ENCODE measurements around the gene TBC1D30.

DNA sequence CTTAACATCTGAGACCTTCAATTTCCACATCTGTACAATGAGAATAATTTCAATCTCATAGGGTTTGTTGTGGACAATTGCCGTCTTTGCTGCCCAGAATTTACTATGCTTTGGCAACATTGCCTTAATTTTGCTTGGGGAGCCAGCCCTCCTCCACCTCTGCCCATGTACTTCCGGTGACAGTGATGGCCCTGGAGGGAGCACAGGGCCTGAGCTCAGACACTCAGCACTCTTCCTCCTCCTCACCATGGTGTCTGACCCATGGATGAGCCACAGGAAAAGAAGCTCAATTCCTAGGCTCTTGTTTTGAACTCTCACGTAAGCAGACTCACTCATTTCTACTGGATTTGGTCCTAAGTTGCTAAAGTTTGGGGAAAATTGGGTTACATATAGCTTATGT is 58.2 kb downstream of the TBC1D30 start:
- TF ChIP-seq CTCF (IDR thresholded peaks at IDR 0.05; ENCODE audit: low read depth, low read length, poor library complexity, severe bottlenecking) (no peak), EZH2phosphoT487 (IDR thresholded peaks at IDR 0.05; ENCODE audit: borderline replicate concordance, low read length) (no peak)

Data from DOHH2 (cell line).